Sigmoid colon (tissue), 4 donors: ENCODE results near the gene UBALD1.

Experiments used
- CTCF ChIP-seq, 4 experiments: fragments of 450-650 bp in 3 of 4; fragments of 200-600 bp in 1 of 4; IDR thresholded peaks; one replicate each; pipeline ENCODE4 v1.5.1; 2016 to 2019; ENCODE audit warnings: antibody characterized with exemption in 4 of 4, mild to moderate bottlenecking in 3 of 4, moderate library complexity in 2 of 4
- POLR2AphosphoS5 ChIP-seq, 4 donors: sonication (generic); formaldehyde crosslinking; IDR thresholded peaks; one replicate each; pipeline ENCODE4 v1.6.1; 2017; ENCODE audit warnings: antibody characterized with exemption in 4 of 4

- TF ChIP-seq CTCF (IDR thresholded peaks at IDR 0.05) (no peak), POLR2AphosphoS5 (IDR thresholded peaks at IDR 0.05) (no peak)
Measured at GRCh38 chr16:4597174-4597573, 17.5 kb downstream of the UBALD1 start.
